Suprapubic skin (tissue), 4 donors: ENCODE data around the gene KRTAP29-1. TPM values are rescaled to one million over a fixed set of nuclear protein-coding genes. Genes with fewer than 3 reads are reported as not detected.

Source experiments
- DNase-seq, 2 donors: peaks; one replicate each; pipeline ENCODE4 v3.0.0-alpha.2; 2019; ENCODE audit warnings: low spot score in 2 of 2
- H3K27ac ChIP-seq: fragments of 200-600 bp; sonication (generic); one replicate; pipeline ENCODE4 v1.5.1; 2019
- H3K27me3 ChIP-seq: fragments of 200-600 bp; sonication (generic); one replicate; pipeline ENCODE4 v1.5.1; 2019
- H3K36me3 ChIP-seq: fragments of 200-600 bp; sonication (generic); one replicate; pipeline ENCODE4 v1.5.1; 2019
- H3K4me1 ChIP-seq: fragments of 200-600 bp; sonication (generic); one replicate; pipeline ENCODE4 v1.5.1; 2019
- H3K4me3 ChIP-seq: fragments of 200-600 bp; sonication (generic); one replicate; pipeline ENCODE4 v1.5.1; 2019; ENCODE audit warnings: mild to moderate bottlenecking
- H3K9me3 ChIP-seq: fragments of 200-600 bp; sonication (generic); one replicate; pipeline ENCODE4 v1.5.1; 2019
- CTCF ChIP-seq, 2 donors: fragments of 200-600 bp in 1 of 2; fragments of 450-650 bp in 1 of 2; sonication (generic) in 1 of 2; IDR thresholded peaks; one replicate each; pipeline ENCODE4 v1.5.1; 2016 to 2019; ENCODE audit warnings: antibody characterized with exemption in 2 of 2, mild to moderate bottlenecking in 1 of 2, moderate library complexity in 1 of 2
- EP300 ChIP-seq: sonication (generic); formaldehyde crosslinking; IDR thresholded peaks from one replicate; pipeline ENCODE4 v1.6.1; 2017; ENCODE audit warnings: antibody characterized with exemption
- POLR2A ChIP-seq, 2 donors: fragments of 450-650 bp; IDR thresholded peaks; one replicate each; pipeline ENCODE4 v1.6.1; 2017; ENCODE audit warnings: antibody characterized with exemption in 2 of 2, mild to moderate bottlenecking in 2 of 2, moderate library complexity in 2 of 2
- POLR2AphosphoS5 ChIP-seq, 3 donors: sonication (generic); formaldehyde crosslinking; IDR thresholded peaks; one replicate each; pipeline ENCODE4 v1.6.1; 2017; ENCODE audit warnings: antibody characterized with exemption in 3 of 3
- WGBS: methylation state at CpG from one replicate; pipeline ENCODE4 v1.1.5; 2018; 5-methylcytosine and 5-hydroxymethylcytosine counted together
- total RNA-seq, 4 donors: library from RNA; depleted of rRNA; stranded (reverse); fragments of >200 nt; gene quantifications; one replicate each; pipeline ENCODE4 v1.1.0, GENCODE V29; 2016

The KRTAP29-1 gene
- total RNA-seq, 4 donors from 2014 or later = 0.85 to 3.4 (median 2.2) TPM; not detected in 1

GRCh38 chr17:41325611-41326010 lies 23.0 kb upstream of the KRTAP29-1 start:
- TF ChIP-seq EP300 (no peak), POLR2AphosphoS5 (IDR thresholded peaks at IDR 0.05) (no peak)
- Histone ChIP-seq H3K27me3 (no peaks in the 10 kb centered on the region), H3K9me3 (no peaks in the 10 kb centered on the region), H3K4me1 (peaks cover 4% of the 10 kb centered on the region), H3K4me3 (no peak overlapping the region), H3K36me3 (no peaks in the 10 kb centered on the region), H3K27ac (no peak overlapping the region)
- DNase-seq = no peak
- WGBS = 94% methylated on average over 3 of the region's 6 CpGs

DNA sequence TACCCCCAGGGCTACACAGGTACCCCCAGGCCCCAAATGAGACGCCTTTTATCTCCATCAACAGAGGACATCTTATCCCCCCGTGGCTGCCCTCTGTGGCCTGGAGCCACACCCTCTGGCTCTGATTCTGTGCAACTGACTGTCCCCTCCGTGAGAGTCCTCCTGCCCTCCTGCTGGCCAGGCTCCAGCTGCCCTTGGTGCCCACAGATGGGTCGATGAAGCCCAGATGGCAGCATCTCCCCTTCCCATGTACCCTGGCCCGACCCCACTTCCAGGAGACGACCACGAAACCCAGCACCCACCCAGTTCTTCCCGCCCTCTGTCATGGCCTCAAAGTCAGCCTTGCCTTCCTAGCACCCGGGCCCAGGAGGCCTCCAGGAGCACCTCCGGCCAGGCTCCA lies 22.5 kb upstream of the KRTAP29-1 start:
- no peak for TF ChIP-seq POLR2AphosphoS5 (IDR thresholded peaks at IDR 0.05)
- no peak for TF ChIP-seq POLR2A (IDR thresholded peaks at IDR 0.05)
- TF ChIP-seq EP300 = no peak
- TF ChIP-seq CTCF (IDR thresholded peaks at IDR 0.05) = no peak
- Histone ChIP-seq H3K4me3 (no peak overlapping the region), H3K27me3 (no peaks in the 10 kb centered on the region), H3K9me3 (no peaks in the 10 kb centered on the region), H3K27ac (no peak overlapping the region), H3K4me1 (peaks cover 4% of the 10 kb centered on the region), H3K36me3 (no peaks in the 10 kb centered on the region)
- no peak for DNase-seq
- 88% methylated on average over 6 of the region's 10 CpGs for WGBS

- H3K4me1 ChIP-seq = peaks cover 4% of the 10 kb centered on the region
- H3K9me3 ChIP-seq = no peaks in the 10 kb centered on the region
- peak in 1 of 2 donors; percentile 21 for TF ChIP-seq CTCF (IDR thresholded peaks at IDR 0.05)
- TF ChIP-seq POLR2A (IDR thresholded peaks at IDR 0.05) = no peak
- H3K4me3 ChIP-seq = no peak overlapping the region
- no peak overlapping the region for H3K27ac ChIP-seq
- WGBS = 71% methylated on average over 15 of the region's 16 CpGs
- no peaks in the 10 kb centered on the region for H3K27me3 ChIP-seq
- DNase-seq = no peak
- H3K36me3 ChIP-seq = no peaks in the 10 kb centered on the region
Observed at GRCh38 chr17:41324180-41325075, 21.8 kb upstream of the KRTAP29-1 start.

DNA sequence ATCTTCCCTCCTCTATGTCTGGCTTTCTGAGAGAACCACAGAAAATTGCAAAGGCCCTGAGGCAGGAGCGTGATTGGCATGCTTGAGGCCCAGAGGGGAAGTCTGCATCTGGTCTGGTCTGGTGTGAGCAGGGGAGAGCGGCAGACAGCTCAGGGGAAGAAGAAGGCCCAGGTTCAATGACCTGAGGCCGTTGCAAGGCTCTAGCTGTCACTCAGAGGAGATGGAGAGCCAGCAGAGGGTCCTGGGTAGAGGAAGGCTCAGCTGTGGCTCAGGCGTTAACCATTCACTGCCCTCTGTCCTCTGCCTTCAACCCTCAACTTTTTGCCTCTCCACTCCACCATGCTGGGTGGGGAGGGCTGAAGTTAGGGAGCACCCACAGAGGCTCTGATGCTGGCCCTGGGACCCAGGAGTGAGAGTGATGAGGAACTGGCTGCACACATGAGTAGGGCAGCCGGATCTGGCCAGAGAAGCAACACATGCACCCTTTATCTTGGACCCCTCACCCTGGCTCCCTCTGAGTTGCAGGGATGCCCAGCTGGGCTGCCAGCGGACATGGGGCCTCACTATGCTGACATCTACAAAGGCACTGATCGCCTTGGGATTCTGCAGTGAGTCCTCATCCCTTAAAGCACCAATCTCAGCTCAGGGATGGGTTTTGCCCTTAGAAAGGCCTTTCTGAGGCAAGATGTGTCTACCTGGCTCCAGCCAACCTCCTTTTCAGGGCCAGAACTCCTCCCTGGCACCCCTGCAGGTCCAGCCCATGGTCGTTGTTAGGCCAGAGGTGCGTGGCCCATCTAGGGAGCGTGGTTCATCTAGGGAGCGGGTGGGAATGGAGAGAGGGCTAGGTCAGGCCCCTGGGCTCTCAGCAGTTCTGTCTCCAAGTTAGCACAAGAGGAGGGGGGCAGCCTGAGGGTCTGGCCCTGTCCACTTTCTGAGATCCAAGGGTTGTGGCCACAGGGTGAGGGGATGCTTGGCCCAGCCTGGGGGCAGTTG lies 20.5 kb upstream of the KRTAP29-1 start:
- Histone ChIP-seq H3K27ac (no peak overlapping the region), H3K4me1 (peaks cover 4% of the 10 kb centered on the region), H3K4me3 (no peak overlapping the region), H3K9me3 (no peaks in the 10 kb centered on the region), H3K36me3 (no peaks in the 10 kb centered on the region), H3K27me3 (no peaks in the 10 kb centered on the region)
- TF ChIP-seq POLR2AphosphoS5 (IDR thresholded peaks at IDR 0.05) = no peak
- TF ChIP-seq EP300 = no peak
- TF ChIP-seq POLR2A (IDR thresholded peaks at IDR 0.05) = no peak
- no peak for TF ChIP-seq CTCF (IDR thresholded peaks at IDR 0.05)
- no peak for DNase-seq
- WGBS = 89% methylated on average over 6 of the region's 11 CpGs

- no peaks in the 10 kb centered on the region for H3K27me3 ChIP-seq
- DNase-seq = no peak
- H3K9me3 ChIP-seq = no peaks in the 10 kb centered on the region
- H3K36me3 ChIP-seq = no peaks in the 10 kb centered on the region
- 23% methylated on average over 5 of the region's 5 CpGs for WGBS
- no peak overlapping the region for H3K27ac ChIP-seq
- TF ChIP-seq POLR2A (IDR thresholded peaks at IDR 0.05) (no peak), CTCF (IDR thresholded peaks at IDR 0.05) (peak; percentile 58 to 76), POLR2AphosphoS5 (IDR thresholded peaks at IDR 0.05) (no peak), EP300 (no peak)
- no peak overlapping the region for H3K4me3 ChIP-seq
- H3K4me1 ChIP-seq = peaks cover 4% of the 10 kb centered on the region
Observed at GRCh38 chr17:41322094-41322902, 19.6 kb upstream of the KRTAP29-1 start.
